Middle frontal gyrus (tissue), 1 donor: ENCODE measurements around the gene ADGRB3.
"Not testable (repeated sequence)": the region's sequence is repeated elsewhere in the genome, so short reads cannot be mapped to it uniquely, and the experiment has no call there.

Experiments
- DNase-seq: peaks from one replicate; pipeline ENCODE4 v3.0.0-alpha.2; 2015; ENCODE audit warnings: low spot score; ENCODE audit errors: extremely low spot score

Gene ADGRB3

GRCh38 chr6:69116658-69117057, 481.6 kb downstream of the ADGRB3 start:
- DNase-seq = no peak

DNA sequence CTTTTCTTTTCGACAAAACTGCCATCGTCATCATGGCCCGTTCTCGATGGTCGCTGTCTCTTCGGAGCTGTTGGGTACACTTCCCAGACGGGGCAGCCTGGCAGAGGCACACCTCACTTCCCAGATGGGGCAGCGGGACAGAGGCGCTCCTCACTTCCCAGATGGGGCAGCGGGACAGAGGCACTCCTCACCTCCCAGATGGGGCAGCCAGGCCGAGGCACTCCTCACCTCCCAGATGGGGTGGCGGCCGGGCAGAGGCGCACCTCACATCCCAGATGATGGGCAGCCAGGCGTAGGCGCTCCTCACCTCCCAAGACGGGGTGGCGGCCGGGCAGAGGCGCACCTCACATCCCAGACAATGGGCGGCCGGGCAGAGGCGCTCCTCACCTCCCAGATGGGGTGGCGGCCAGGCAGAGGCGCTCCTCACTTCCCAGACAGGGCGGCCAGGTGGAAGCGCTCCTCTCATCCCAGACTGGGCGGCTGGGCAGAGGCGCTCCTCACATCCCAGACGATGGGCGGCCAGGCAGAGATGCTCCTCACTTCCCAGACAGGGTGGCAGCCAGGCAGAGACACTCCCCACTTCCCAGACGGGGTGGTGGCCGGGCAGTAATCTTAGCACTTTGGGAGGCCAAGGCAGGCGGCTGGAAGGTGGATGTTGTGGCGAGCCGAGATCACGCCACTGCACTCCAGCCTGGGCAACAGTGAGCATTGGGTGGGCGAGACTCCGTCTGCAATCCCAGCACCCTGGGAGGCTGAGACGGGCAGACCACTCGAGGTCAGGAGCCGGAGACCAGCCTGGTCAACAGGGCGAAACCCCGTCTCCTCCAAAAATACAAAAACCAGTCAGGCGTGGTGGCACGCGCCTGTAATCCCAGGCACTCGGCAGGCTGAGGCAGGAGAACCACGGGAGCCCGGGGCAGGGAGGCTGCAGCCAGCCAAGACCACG, 486.7 kb downstream of the ADGRB3 start:
- not testable (repeated sequence) for DNase-seq

GRCh38 chr6:69122407-69122773, 487.3 kb downstream of the ADGRB3 start:
- DNase-seq = no peak

DNA sequence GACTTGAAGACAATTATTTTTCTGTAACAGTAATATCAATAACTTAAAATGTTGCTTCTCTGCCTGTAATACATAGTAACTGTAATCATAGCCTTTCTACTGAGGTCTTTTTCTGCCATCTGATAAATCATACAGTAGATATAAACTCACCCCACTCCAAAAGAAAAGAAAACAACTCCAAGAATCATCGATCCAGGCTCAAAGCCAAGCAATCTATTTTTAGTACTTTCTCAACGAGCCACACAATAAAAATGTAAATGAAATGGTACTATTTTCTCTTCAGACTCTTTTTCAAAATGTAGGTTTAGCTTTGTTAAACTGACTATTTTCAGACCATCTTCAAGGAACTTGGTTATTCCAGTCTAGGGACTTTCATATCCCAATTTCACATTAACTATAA, 493.3 kb downstream of the ADGRB3 start:
- no peak for DNase-seq

DNA sequence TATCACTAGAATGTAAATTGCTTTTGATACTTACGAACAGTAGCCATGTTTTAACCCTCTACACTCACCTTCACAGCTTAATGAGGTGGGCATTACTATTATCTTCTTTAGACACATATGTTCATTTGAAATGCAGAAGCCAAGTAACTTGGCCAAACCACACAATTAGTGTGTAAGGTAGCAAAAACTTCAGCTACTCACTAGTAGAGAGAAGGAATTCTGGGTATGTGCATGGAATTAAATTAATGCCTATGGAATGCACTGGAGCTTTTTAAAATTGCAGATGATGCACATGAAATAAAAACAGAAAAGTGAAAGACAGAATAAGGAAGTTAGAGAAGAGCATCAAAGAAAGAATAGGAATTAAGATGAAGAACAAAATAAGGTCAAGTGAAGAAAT, 494.0 kb downstream of the ADGRB3 start:
- DNase-seq = no peak

GRCh38 chr6:69135927-69136326, 500.8 kb downstream of the ADGRB3 start:
- DNase-seq = no peak

- DNase-seq = no peak
Observed at GRCh38 chr6:69138148-69138547, 503.1 kb downstream of the ADGRB3 start.

GRCh38 chr6:69138893-69139494, 503.9 kb downstream of the ADGRB3 start:
- DNase-seq = no peak

- DNase-seq = no peak
Observed at GRCh38 chr6:69145062-69145461, 510.0 kb downstream of the ADGRB3 start.

- DNase-seq = no peak
Observed at GRCh38 chr6:69146385-69146784, 511.3 kb downstream of the ADGRB3 start.

DNA sequence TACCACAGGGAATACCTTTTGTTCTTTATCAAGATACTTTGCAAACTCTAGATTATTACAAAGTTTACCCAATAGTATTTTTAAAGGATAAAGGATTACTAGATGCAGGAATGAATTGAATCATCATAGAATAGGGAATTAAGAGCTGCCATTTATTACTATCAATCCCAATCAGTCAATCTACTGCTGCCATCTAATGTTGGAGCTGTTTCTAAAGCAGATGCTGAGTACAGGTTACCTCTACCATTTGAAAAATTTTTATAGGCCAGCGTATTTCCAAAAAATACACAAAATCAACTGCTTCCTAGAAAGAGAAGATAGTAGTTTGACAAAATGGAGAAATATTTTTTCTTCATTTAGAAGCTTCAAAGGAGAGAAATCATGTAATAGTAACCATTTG, 520.4 kb downstream of the ADGRB3 start:
- DNase-seq = no peak

- DNase-seq = no peak
Observed at GRCh38 chr6:69162811-69163210, 527.7 kb downstream of the ADGRB3 start.

- no peak for DNase-seq
Observed at GRCh38 chr6:69164564-69165229, 529.6 kb downstream of the ADGRB3 start.

DNA sequence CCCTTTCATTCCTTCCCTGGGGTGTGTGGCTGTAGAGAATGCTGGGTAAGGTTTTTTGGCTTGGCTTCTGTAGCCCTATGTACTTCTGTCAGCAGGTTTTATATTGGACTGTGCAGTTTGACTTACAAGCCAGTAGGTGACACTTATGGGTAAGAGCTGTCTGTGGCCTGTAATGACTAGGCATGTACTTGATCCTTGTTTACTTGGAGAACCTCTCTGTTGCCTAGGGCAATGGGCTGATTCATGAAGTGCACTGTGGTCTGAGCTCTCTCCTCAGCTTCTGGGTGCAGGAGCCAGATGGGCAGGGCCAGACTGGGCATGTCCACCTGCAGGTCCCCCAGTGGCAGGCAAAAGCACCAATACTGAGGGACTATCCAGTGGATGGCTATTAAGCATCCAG, 544.6 kb downstream of the ADGRB3 start:
- no peak for DNase-seq

DNA sequence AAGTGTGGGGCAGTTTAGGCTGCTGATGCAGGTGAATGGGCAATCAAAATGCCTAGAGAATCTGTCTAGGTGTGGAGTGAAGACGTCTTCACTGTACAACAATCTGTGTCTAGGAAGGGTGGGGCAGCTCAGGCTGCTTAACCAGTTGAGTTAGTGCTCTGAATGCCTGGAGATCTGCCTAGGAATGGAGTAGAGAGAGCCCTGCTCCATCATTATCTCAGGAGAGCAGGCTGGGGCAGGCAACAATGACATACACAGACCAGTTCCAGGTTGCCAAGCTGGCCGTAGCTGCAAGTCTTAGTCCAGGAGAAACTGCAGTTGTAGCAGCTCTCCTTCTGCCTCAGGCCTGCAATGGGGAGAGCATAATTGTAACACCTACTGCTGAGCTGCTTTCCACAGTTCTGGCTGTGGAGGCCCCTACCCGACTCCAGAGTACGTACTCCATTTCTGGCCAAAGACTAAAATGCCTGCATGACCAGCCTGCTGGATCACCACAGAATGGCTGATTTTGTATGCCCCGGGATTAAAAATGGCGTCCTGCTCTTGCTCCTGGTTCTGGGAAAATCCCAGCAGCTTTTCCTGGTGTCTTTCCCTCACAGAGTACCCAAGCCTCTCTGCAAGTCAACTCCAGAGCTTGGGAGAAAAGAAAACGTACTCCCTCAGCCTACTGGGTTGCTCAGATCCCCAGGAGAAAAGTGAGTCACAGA, 545.4 kb downstream of the ADGRB3 start:
- DNase-seq = no peak

DNA sequence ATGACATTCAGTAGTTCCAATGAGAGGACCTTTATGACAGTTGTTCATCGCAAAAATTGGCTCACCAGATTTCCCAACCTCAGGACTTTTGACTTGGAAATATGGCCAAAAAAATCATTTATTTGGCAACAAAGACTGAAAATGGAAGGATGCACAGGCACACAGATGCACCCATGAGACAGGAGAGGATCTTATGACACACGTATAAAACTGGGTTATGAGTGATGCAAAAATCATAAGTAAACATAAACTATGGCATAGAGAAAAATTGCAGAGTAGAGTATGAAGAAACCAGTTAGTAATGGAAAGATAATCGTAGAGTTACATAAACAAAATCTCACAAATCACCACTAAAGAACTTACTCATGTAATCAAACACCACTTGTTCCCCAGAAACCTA, 546.9 kb downstream of the ADGRB3 start:
- no peak for DNase-seq

- no peak for DNase-seq
Observed at GRCh38 chr6:69185276-69185675, 550.2 kb downstream of the ADGRB3 start.

DNA sequence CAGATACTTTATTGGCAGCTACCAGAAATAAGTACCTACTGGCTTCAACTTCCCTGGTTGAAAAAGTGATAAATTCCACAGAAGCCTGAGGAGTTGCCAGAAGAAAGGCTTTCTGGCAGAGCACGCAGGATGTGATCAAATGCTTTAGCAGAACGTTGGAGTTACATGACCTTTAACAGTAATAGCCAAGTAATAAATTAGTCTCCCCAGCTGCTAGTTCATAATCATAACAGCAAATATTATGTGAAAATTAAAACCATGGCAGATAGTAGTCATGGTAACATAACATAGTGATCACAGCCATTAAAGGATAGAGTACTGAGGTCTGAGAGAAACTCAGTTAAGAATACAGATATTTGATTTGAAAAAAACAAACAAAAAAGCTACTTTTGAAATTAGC, 567.7 kb downstream of the ADGRB3 start:
- no peak for DNase-seq

DNA sequence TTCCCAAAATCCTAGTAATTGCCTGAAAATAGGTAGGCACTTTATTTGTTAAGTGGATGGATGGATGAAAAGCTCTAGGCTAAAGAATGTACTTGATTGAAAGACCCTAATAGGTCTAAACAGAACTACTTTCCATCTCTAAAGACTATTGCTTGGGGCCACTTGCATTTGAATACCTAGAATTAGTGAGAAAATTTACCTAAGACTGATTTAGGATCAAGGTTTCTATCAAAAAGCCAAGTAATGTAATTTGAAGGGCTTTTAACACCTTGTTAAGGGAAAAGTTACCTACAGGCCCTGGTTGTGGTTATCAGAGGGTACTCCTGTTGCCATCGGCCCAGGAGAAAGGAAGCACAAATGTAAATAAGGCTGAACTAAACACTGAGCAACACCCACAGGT, 581.0 kb downstream of the ADGRB3 start:
- no peak for DNase-seq

GRCh38 chr6:69217343-69217742, 582.3 kb downstream of the ADGRB3 start:
- no peak for DNase-seq

- no peak for DNase-seq
Observed at GRCh38 chr6:69220375-69220774, 585.3 kb downstream of the ADGRB3 start.

GRCh38 chr6:69232008-69232407, 596.9 kb downstream of the ADGRB3 start:
- no peak for DNase-seq
